Endothelial cell of umbilical vein (primary cell): ENCODE results near the gene SMC6. TPM values are rescaled to one million over a fixed set of nuclear protein-coding genes. Genes with fewer than 3 reads are reported as not detected.

Experiments
- BruUV-seq: library from RNA; stranded (reverse); fragments of 400-500 nt; replicated peaks from 2 replicates; lab custom pipeline; 2021; lab: Mats Ljungman, UMichigan
- CTCF ChIA-PET: fragments of 300-600, 350-600 bp; sonication (Branson Sonifier 250); formaldehyde crosslinking; loops from one replicate; lab custom pipeline; 2021; ENCODE audit warnings: antibody characterized with exemption, inconsistent platforms; lab: Charles Lee
- POLR2A ChIA-PET: fragments of 300-600, 350-600 bp; sonication (Branson Sonifier 250); formaldehyde crosslinking; loops from one replicate; lab custom pipeline; 2021; ENCODE audit warnings: antibody characterized with exemption, inconsistent platforms; lab: Charles Lee
- DNase-seq: peaks from one replicate; pipeline ENCODE4 v3.0.0-alpha.2; 2011; ENCODE audit warnings: low read depth, low spot score
- FAIRE-seq: peaks from 2 replicates; lab custom pipeline; 2011; peaks lifted over from hg19 to GRCh38; lab: Jason Lieb, UNC
- H2AFZ ChIP-seq: 2 replicates; pipeline ENCODE4 v1.6.0; 2012; ENCODE audit warnings: low read depth, low read length, control low read depth, inconsistent platforms
- H3K27ac ChIP-seq: 2 replicates; pipeline ENCODE4 v1.5.1; 2011; ENCODE audit warnings: low read depth, mild to moderate bottlenecking, control low read depth, low read length, moderate library complexity; ENCODE audit not compliant: insufficient read depth
- H3K27me3 ChIP-seq, 2 experiments: 2 replicates each; pipeline versions ENCODE4 v1.6.0 to v1.6.1; 2011; ENCODE audit warnings: low read length in 2 of 2, mixed read lengths in 1 of 2; ENCODE audit not compliant: control insufficient read depth in 2 of 2, insufficient read depth in 2 of 2
- H3K36me3 ChIP-seq, 2 experiments: 2 replicates in 1 of 2; 3 replicates in 1 of 2; pipeline ENCODE4 v1.5.1; 2011; ENCODE audit warnings: low read length in 2 of 2, mild to moderate bottlenecking in 1 of 2, moderate library complexity in 1 of 2; ENCODE audit not compliant: control insufficient read depth in 2 of 2, insufficient read depth in 2 of 2; ENCODE audit errors: extremely low read depth in 1 of 2
- H3K4me1 ChIP-seq: 3 replicates; pipeline ENCODE4 v1.5.1; 2011; ENCODE audit warnings: mild to moderate bottlenecking, low read length; ENCODE audit not compliant: control insufficient read depth, insufficient read depth; ENCODE audit errors: extremely low read depth
- H3K4me2 ChIP-seq: 2 replicates; pipeline ENCODE4 v1.6.1; 2011; ENCODE audit warnings: low read length, control low read depth, mixed read lengths; ENCODE audit not compliant: insufficient read depth
- H3K4me3 ChIP-seq, 3 experiments: fragments of 200-600 bp in 1 of 3; sonication (generic), shearing (Covaris generic) in 1 of 3; replicated peaks in 1 of 3; 2 replicates each; pipeline ENCODE4 v1.5.1; 2011 to 2016; ENCODE audit warnings: control low read depth in 3 of 3, low read length in 3 of 3, mild to moderate bottlenecking in 2 of 3, inconsistent platforms in 1 of 3, low read depth in 1 of 3, moderate library complexity in 1 of 3; ENCODE audit not compliant: insufficient read depth in 1 of 3
- H3K79me2 ChIP-seq: 2 replicates; pipeline ENCODE4 v1.6.0; 2012; ENCODE audit warnings: low read length, inconsistent platforms; ENCODE audit not compliant: control insufficient read depth, insufficient read depth
- H3K9ac ChIP-seq: replicated peaks from 2 replicates; pipeline ENCODE3; 2011; ENCODE audit warnings: low read length, control low read depth; ENCODE audit not compliant: insufficient read depth; ENCODE audit errors: extremely low read depth
- H3K9me1 ChIP-seq: replicated peaks from 3 replicates; pipeline ENCODE4 v1.6.0; 2011; ENCODE audit warnings: mild to moderate bottlenecking, low read length; ENCODE audit not compliant: control insufficient read depth, insufficient read depth; ENCODE audit errors: extremely low read depth
- H3K9me3 ChIP-seq: replicated peaks from 2 replicates; pipeline ENCODE4 v1.5.1; 2012; ENCODE audit warnings: low read length, inconsistent platforms; ENCODE audit not compliant: control insufficient read depth, insufficient read depth
- H4K20me1 ChIP-seq: replicated peaks from 2 replicates; pipeline ENCODE3; 2011; ENCODE audit warnings: mild to moderate bottlenecking, low read length; ENCODE audit not compliant: control insufficient read depth, insufficient read depth; ENCODE audit errors: extremely low read depth
- EZH2 ChIP-seq: IDR thresholded peaks from 2 replicates; pipeline ENCODE4 v1.6.1; 2012; ENCODE audit warnings: borderline replicate concordance, low read depth, mild to moderate bottlenecking, moderate library complexity, low read length, inconsistent platforms; ENCODE audit not compliant: severe bottlenecking
- FOS ChIP-seq: IDR thresholded peaks from 2 replicates; pipeline ENCODE4 v1.6.1; 2011; ENCODE audit warnings: mild to moderate bottlenecking, low read length, moderate library complexity, borderline replicate concordance; ENCODE audit not compliant: insufficient read depth
- GATA2 ChIP-seq: IDR thresholded peaks from 2 replicates; pipeline ENCODE4 v1.7.0; 2011; ENCODE audit warnings: low read depth, mild to moderate bottlenecking, moderate library complexity, mixed read lengths, low read length; ENCODE audit not compliant: insufficient read length, insufficient read depth
- JUN ChIP-seq: IDR thresholded peaks from 2 replicates; pipeline ENCODE4 v1.6.1; 2011; ENCODE audit warnings: borderline replicate concordance, low read depth; ENCODE audit not compliant: insufficient read length, insufficient read depth
- MAX ChIP-seq: IDR thresholded peaks from 2 replicates; pipeline ENCODE4 v1.6.1; 2011; ENCODE audit not compliant: insufficient read depth, insufficient read length
- MYC ChIP-seq: IDR thresholded peaks from one replicate; pipeline ENCODE4 v1.6.1; 2011; ENCODE audit warnings: mild to moderate bottlenecking, low read depth, low read length
- POLR2A ChIP-seq: IDR thresholded peaks from 2 replicates; pipeline ENCODE4 v1.6.1; 2012; ENCODE audit warnings: low read depth, mild to moderate bottlenecking, control low read depth, low read length
- POLR2AphosphoS5 ChIP-seq: IDR thresholded peaks from 2 replicates; pipeline ENCODE4 v1.6.1; 2012; ENCODE audit warnings: low read depth, mild to moderate bottlenecking, control low read depth, low read length, moderate library complexity; ENCODE audit not compliant: insufficient read depth
- dilution Hi-C: fragments of 300-500 bp; cut with MboI; formaldehyde crosslinking; loops from one replicate; pipeline ENCODE4 v1.15.0; 2019; ENCODE audit warnings: low sequenced_read_pairs; ENCODE audit not compliant: extremely low pct_ligation_motif_present
- intact Hi-C: fragments of 100-400 bp; cut with micrococcal nuclease; formaldehyde crosslinking; loops from one replicate; pipeline ENCODE4 v1.10.0; 2022
- polyA plus RNA-seq, 4 experiments: library from polyadenylated mRNA; depleted of rRNA in 3 of 4; stranded (reverse) in 3 of 4; unstranded in 1 of 4; fragments of >200 nt; gene quantifications; 2 replicates each; pipeline versions ENCODE4 v1.2.1 to v1.2.3, GENCODE V29; 2011 to 2012; ENCODE audit warnings: missing spikeins in 1 of 4
- total RNA-seq: library from RNA; stranded (reverse); gene quantifications from 2 replicates; pipeline ENCODE4 v1.2.3, GENCODE V29; 2021
- TF ChIP-seq, protein P1 (sequence below), 2 donors: IDR thresholded peaks; 1 replicate in 1 of 2; 2 replicates in 1 of 2; pipeline ENCODE4 v1.5.1; 2011; ENCODE audit warnings: low read length in 2 of 2, mild to moderate bottlenecking in 2 of 2, moderate library complexity in 2 of 2, control low read depth in 1 of 2, inconsistent platforms in 1 of 2, low read depth in 1 of 2; ENCODE audit not compliant: insufficient read depth in 1 of 2; ENCODE audit errors: extremely low read depth in 1 of 2

SMC6 gene
- total and polyA plus RNA-seq, 2 donors (not counting 3 experiments of a cell fraction or from before 2014, with no cell fraction given): 7.7 to 38.3 TPM

- no peaks in the 10 kb centered on the region for H3K36me3 ChIP-seq
- intact Hi-C loops (no loop called here), dilution Hi-C loops (no loop called here)
- BruUV-seq: no TSS peak
- no peaks in the 10 kb centered on the region for H3K9me1 ChIP-seq
- H3K79me2 ChIP-seq: no peaks in the 10 kb centered on the region
- no peak overlapping the region for H3K4me3 ChIP-seq
- no peak overlapping the region for H3K9ac ChIP-seq
- no peak overlapping the region for H3K27ac ChIP-seq
- H2AFZ ChIP-seq: no peak overlapping the region
- no peaks in the 10 kb centered on the region for H4K20me1 ChIP-seq
- no peak for DNase-seq
- no peaks in the 10 kb centered on the region for H3K27me3 ChIP-seq
- POLR2A ChIA-PET: no interaction called here
- no peak for FAIRE-seq
- no peaks in the 10 kb centered on the region for H3K4me1 ChIP-seq
- CTCF ChIA-PET: interaction anchor here (1.1 kb wide), 2 partner anchors 30 to 55 kb away, joined by 3 to 4 read pairs; no protein-coding TSS in a partner anchor
- TF ChIP-seq FOS (peak; percentile 52), GATA2 (no peak)
- no peaks in the 10 kb centered on the region for H3K9me3 ChIP-seq
- no peak overlapping the region for H3K4me2 ChIP-seq
These were observed 137.8 kb downstream of the SMC6 start for GRCh38 chr2:17615728-17616351.

GRCh38 chr2:17615147-17615546 lies 138.5 kb downstream of the SMC6 start:
- ChIA-PET CTCF (interaction anchor here (1.1 kb wide), 1 partner anchor 56 kb away, joined by 4 read pairs; no protein-coding TSS in a partner anchor), POLR2A (no interaction called here)
- Histone ChIP-seq H2AFZ (no peak overlapping the region), H3K9ac (no peak overlapping the region), H3K9me1 (no peaks in the 10 kb centered on the region), H3K9me3 (no peaks in the 10 kb centered on the region), H3K4me3 (no peak overlapping the region), H3K36me3 (no peaks in the 10 kb centered on the region), H3K79me2 (no peaks in the 10 kb centered on the region), H3K4me1 (no peaks in the 10 kb centered on the region), H4K20me1 (no peaks in the 10 kb centered on the region), H3K27ac (no peak overlapping the region), H3K27me3 (no peaks in the 10 kb centered on the region), H3K4me2 (no peak overlapping the region)
- DNase-seq (no peak), FAIRE-seq (no peak)
- TF ChIP-seq POLR2AphosphoS5 (no peak), FOS (no peak), MYC (no peak), JUN (no peak), MAX (no peak), GATA2 (no peak), EZH2 (no peak), POLR2A (no peak)
- TF ChIP-seq, protein P1, sequence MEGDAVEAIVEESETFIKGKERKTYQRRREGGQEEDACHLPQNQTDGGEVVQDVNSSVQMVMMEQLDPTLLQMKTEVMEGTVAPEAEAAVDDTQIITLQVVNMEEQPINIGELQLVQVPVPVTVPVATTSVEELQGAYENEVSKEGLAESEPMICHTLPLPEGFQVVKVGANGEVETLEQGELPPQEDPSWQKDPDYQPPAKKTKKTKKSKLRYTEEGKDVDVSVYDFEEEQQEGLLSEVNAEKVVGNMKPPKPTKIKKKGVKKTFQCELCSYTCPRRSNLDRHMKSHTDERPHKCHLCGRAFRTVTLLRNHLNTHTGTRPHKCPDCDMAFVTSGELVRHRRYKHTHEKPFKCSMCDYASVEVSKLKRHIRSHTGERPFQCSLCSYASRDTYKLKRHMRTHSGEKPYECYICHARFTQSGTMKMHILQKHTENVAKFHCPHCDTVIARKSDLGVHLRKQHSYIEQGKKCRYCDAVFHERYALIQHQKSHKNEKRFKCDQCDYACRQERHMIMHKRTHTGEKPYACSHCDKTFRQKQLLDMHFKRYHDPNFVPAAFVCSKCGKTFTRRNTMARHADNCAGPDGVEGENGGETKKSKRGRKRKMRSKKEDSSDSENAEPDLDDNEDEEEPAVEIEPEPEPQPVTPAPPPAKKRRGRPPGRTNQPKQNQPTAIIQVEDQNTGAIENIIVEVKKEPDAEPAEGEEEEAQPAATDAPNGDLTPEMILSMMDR (IDR thresholded peaks at IDR 0.05; ENCODE audit: extremely low read depth in 1 of 2, insufficient read depth in 1 of 2, low read depth in 1 of 2, low read length in 2 of 2): no peak
- dilution Hi-C loops: no loop called here
- BruUV-seq: no TSS peak
- intact Hi-C loops: no loop called here
